Astrocyte (in vitro differentiated cells and primary cell): ENCODE data around the gene NABP1. TPM values are rescaled to one million over a fixed set of nuclear protein-coding genes. Genes with fewer than 3 reads are reported as not detected.
A peak's percentile ranks its signal among the peaks of the same experiment; 100 is the strongest.

ENCODE experiments used
- DNase-seq: peaks from one replicate; pipeline ENCODE4 v3.0.0-alpha.2; 2010; ENCODE audit warnings: low read depth
- FAIRE-seq: peaks from 2 replicates; lab custom pipeline; 2011; peaks lifted over from hg19 to GRCh38; lab: Jason Lieb, UNC
- H2AFZ ChIP-seq: 2 replicates; pipeline ENCODE4 v1.6.0; 2012; ENCODE audit warnings: low read depth, low read length, inconsistent platforms
- H3K27ac ChIP-seq: 2 replicates; pipeline ENCODE4 v1.5.1; 2011; ENCODE audit warnings: low read depth, low read length, inconsistent platforms
- H3K27me3 ChIP-seq: 2 replicates; pipeline ENCODE4 v1.6.0; 2011; ENCODE audit warnings: low read length, inconsistent platforms; ENCODE audit not compliant: insufficient read depth
- H3K36me3 ChIP-seq: 2 replicates; pipeline ENCODE4 v1.5.1; 2011; ENCODE audit warnings: low read length, inconsistent platforms; ENCODE audit not compliant: insufficient read depth
- H3K4me1 ChIP-seq: 2 replicates; pipeline ENCODE4 v1.5.1; 2011; ENCODE audit warnings: low read length, inconsistent platforms; ENCODE audit not compliant: insufficient read depth
- H3K4me2 ChIP-seq: 2 replicates; pipeline ENCODE4 v1.6.0; 2012; ENCODE audit warnings: low read length, inconsistent platforms
- H3K4me3 ChIP-seq: 2 replicates; pipeline ENCODE4 v1.5.1; 2011; ENCODE audit warnings: low read depth, mild to moderate bottlenecking, low read length, inconsistent platforms; ENCODE audit not compliant: insufficient read depth
- H3K79me2 ChIP-seq: 2 replicates; pipeline ENCODE4 v1.6.0; 2012; ENCODE audit warnings: mild to moderate bottlenecking, low read length, inconsistent platforms; ENCODE audit not compliant: insufficient read depth
- H3K9ac ChIP-seq: 2 replicates; pipeline ENCODE4 v1.6.0; 2012; ENCODE audit warnings: mild to moderate bottlenecking, low read length, inconsistent platforms
- H3K9me3 ChIP-seq: 2 replicates; pipeline ENCODE4 v1.5.1; 2012; ENCODE audit warnings: low read depth, mild to moderate bottlenecking, low read length, inconsistent platforms; ENCODE audit not compliant: insufficient read depth
- H4K20me1 ChIP-seq: 2 replicates; pipeline ENCODE4 v1.6.0; 2012; ENCODE audit warnings: low read length, inconsistent platforms; ENCODE audit not compliant: insufficient read depth
- H3K27ac Mint-ChIP-seq: one replicate; pipeline ENCODE4 v1.8.0; 2021; ENCODE audit warnings: mild to moderate bottlenecking, mixed read lengths; ENCODE audit not compliant: unreplicated experiment
- H3K27me3 Mint-ChIP-seq: one replicate; pipeline ENCODE4 v1.8.0; 2021; ENCODE audit warnings: low read depth, mixed read lengths; ENCODE audit not compliant: unreplicated experiment
- H3K36me3 Mint-ChIP-seq: one replicate; pipeline ENCODE4 v1.8.0; 2021; ENCODE audit warnings: low read depth, mixed read lengths; ENCODE audit not compliant: unreplicated experiment
- H3K4me1 Mint-ChIP-seq: one replicate; pipeline ENCODE4 v1.8.0; 2021; ENCODE audit warnings: low read depth, mixed read lengths; ENCODE audit not compliant: unreplicated experiment
- H3K4me3 Mint-ChIP-seq: one replicate; pipeline ENCODE4 v1.8.0; 2021; ENCODE audit warnings: mild to moderate bottlenecking, moderate library complexity, mixed read lengths; ENCODE audit not compliant: unreplicated experiment
- H3K9me3 Mint-ChIP-seq: one replicate; pipeline ENCODE4 v1.8.0; 2021; ENCODE audit warnings: mild to moderate bottlenecking, mixed read lengths; ENCODE audit not compliant: unreplicated experiment
- EZH2 ChIP-seq: IDR thresholded peaks from 2 replicates; pipeline ENCODE4 v1.6.1; 2012; ENCODE audit warnings: mild to moderate bottlenecking, low read length, inconsistent platforms; ENCODE audit not compliant: insufficient read depth
- total RNA-seq: library from RNA; stranded (reverse); gene quantifications from 2 replicates; pipeline ENCODE4 v1.2.1, GENCODE V29; 2021
- TF ChIP-seq, protein P1 (sequence below): IDR thresholded peaks from 2 replicates; pipeline ENCODE4 v1.5.1; 2011; ENCODE audit warnings: low read depth, mild to moderate bottlenecking, inconsistent platforms, low read length, moderate library complexity; ENCODE audit not compliant: insufficient read depth

Gene NABP1
- total RNA-seq, 1 donor from 2014 or later, result 213 TPM

DNA sequence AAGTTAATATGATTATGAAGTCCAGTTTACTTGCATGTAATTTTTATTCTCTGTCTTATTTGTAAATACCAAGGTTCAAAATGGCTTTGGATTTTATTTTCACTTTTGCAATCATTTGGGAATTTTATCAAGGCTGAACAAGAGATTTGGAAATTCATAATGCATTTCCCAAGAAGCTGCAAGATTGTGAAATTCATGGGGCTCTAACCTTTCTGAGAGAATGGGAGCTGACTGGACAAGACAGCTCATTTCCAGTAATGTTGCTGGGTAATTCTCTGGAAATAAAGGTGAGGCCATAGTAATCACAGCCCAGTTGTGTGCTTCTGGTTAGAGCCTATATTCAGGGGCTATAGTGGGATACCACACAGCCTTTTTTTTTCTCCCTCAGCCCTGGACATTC, 21.5 kb upstream of the NABP1 start:
- H3K27me3 ChIP-seq, result no peaks in the 10 kb centered on the region
- Mint-ChIP-seq H3K4me3 (no peak overlapping the region), H3K36me3 (no peaks in the 10 kb centered on the region), H3K4me1 (peaks cover 21% of the 10 kb centered on the region), H3K27ac (no peak overlapping the region), H3K27me3 (no peaks in the 10 kb centered on the region), H3K9me3 (peaks cover 4% of the 10 kb centered on the region)
- no peak for FAIRE-seq
- TF ChIP-seq, protein P1, sequence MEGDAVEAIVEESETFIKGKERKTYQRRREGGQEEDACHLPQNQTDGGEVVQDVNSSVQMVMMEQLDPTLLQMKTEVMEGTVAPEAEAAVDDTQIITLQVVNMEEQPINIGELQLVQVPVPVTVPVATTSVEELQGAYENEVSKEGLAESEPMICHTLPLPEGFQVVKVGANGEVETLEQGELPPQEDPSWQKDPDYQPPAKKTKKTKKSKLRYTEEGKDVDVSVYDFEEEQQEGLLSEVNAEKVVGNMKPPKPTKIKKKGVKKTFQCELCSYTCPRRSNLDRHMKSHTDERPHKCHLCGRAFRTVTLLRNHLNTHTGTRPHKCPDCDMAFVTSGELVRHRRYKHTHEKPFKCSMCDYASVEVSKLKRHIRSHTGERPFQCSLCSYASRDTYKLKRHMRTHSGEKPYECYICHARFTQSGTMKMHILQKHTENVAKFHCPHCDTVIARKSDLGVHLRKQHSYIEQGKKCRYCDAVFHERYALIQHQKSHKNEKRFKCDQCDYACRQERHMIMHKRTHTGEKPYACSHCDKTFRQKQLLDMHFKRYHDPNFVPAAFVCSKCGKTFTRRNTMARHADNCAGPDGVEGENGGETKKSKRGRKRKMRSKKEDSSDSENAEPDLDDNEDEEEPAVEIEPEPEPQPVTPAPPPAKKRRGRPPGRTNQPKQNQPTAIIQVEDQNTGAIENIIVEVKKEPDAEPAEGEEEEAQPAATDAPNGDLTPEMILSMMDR, result no peak
- no peak overlapping the region for H3K27ac ChIP-seq
- no peaks in the 10 kb centered on the region for H4K20me1 ChIP-seq
- no peaks in the 10 kb centered on the region for H3K79me2 ChIP-seq
- no peak overlapping the region for H3K4me3 ChIP-seq
- no peaks in the 10 kb centered on the region for H3K9me3 ChIP-seq
- no peak overlapping the region for H3K9ac ChIP-seq
- H3K4me1 ChIP-seq, result no peaks in the 10 kb centered on the region
- H3K4me2 ChIP-seq, result no peak overlapping the region
- DNase-seq, result peak; percentile 34
- H3K36me3 ChIP-seq, result no peaks in the 10 kb centered on the region
- H2AFZ ChIP-seq, result no peak overlapping the region

DNA sequence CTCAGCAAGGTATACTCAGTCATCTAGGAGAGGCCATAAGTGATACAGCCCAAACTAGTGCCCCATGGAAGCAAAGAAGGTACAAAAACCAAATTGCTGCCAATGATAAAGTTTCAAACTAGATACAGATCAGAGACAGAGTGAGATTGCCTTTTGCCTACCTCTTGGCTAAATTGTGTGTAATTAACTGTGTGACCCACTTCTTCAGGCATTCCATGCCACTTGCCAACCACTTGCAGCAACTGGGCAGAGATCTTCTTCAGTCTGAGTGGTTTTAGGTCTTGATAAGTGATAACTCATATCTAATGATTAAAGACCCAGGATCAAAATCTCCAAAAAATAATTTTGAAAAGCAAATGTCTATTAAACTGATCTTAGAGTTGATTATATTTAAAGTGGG, 21.1 kb upstream of the NABP1 start:
- TF ChIP-seq, protein P1, result no peak
- no peak for TF ChIP-seq EZH2
- Mint-ChIP-seq H3K36me3 (no peaks in the 10 kb centered on the region), H3K4me1 (peaks cover 21% of the 10 kb centered on the region), H3K27ac (no peak overlapping the region), H3K4me3 (no peak overlapping the region), H3K27me3 (no peaks in the 10 kb centered on the region), H3K9me3 (peaks cover 4% of the 10 kb centered on the region)
- H3K27ac ChIP-seq, result no peak overlapping the region
- H3K9me3 ChIP-seq, result no peaks in the 10 kb centered on the region
- no peaks in the 10 kb centered on the region for H3K27me3 ChIP-seq
- no peak overlapping the region for H2AFZ ChIP-seq
- FAIRE-seq, result no peak
- no peak overlapping the region for H3K4me2 ChIP-seq
- no peak overlapping the region for H3K4me3 ChIP-seq
- no peaks in the 10 kb centered on the region for H3K4me1 ChIP-seq
- no peaks in the 10 kb centered on the region for H3K36me3 ChIP-seq
- DNase-seq, result no peak
- no peak overlapping the region for H3K9ac ChIP-seq
- H4K20me1 ChIP-seq, result no peaks in the 10 kb centered on the region
- no peaks in the 10 kb centered on the region for H3K79me2 ChIP-seq

DNA sequence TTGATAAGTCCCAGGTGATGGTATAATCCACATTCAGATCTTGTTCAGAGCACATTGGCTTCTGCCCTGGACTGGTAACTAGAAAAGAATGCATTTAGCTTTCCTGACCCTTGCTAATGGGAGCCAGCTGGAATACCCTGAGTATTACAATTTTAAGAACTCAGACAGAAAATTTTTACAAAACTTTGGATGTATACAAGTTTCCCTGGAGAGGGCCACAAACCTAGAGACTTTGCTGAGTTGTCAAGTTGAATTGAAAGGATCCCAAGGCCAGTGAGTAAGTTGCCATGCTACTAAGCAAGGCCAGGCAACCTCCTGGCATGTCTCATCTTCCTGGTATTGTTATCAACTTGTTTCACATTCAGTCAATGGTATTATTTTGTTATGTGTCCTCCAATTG, 20.0 kb upstream of the NABP1 start:
- Histone ChIP-seq H3K4me2 (peak overlapping the region; percentile 3), H2AFZ (no peak overlapping the region), H3K4me1 (no peaks in the 10 kb centered on the region), H3K4me3 (no peak overlapping the region), H3K9ac (no peak overlapping the region), H3K79me2 (no peaks in the 10 kb centered on the region), H3K36me3 (no peaks in the 10 kb centered on the region), H4K20me1 (no peaks in the 10 kb centered on the region), H3K9me3 (no peaks in the 10 kb centered on the region), H3K27ac (no peak overlapping the region), H3K27me3 (no peaks in the 10 kb centered on the region)
- DNase-seq (peak; percentile 64), FAIRE-seq (peak; percentile 87)
- Mint-ChIP-seq H3K27ac (peak overlapping the region; percentile 61), H3K4me3 (no peak overlapping the region), H3K4me1 (peaks cover 21% of the 10 kb centered on the region), H3K36me3 (no peaks in the 10 kb centered on the region), H3K27me3 (no peaks in the 10 kb centered on the region), H3K9me3 (peaks cover 4% of the 10 kb centered on the region)
- no peak for TF ChIP-seq EZH2
- TF ChIP-seq, protein P1, result no peak
